ENCODE data around the gene AFF2. TPM values are rescaled to one million over a fixed set of nuclear protein-coding genes. Genes with fewer than 3 reads are reported as not detected.

The AFF2 gene
- total and polyA plus RNA-seq, 2 donors (not counting 3 experiments of a cell fraction or from before 2014, with no cell fraction given): 0.03 to 0.07 TPM

DNA sequence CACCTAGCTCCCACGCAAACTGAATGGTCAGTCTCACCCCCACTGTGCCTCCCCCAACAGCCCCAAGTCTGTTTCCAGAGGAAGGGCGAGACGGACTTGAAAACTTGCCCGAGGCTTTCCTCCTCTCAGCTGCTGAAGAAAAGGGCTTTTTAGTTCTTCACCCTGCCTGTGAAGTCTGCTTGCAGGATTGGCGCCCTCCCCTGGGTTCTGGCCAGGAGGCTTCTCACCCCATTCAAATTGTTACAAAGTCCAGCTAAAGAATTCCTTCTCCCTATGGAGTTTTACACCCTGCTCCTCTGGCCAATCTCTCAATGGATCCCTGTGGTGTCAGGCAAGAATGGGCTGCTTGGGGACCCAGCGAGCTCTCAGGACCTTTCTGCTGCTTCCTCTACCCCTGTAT lies 241.0 kb downstream of the AFF2 start:
- FAIRE-seq (no peak), DNase-seq (ENCODE audit: low read depth, low spot score) (no peak)
- Histone ChIP-seq H3K79me2 (ENCODE audit: control insufficient read depth, insufficient read depth, low read length) (no peaks in the 10 kb centered on the region), H3K27ac (ENCODE audit: insufficient read depth, low read depth, low read length) (no peak overlapping the region), H3K4me1 (ENCODE audit: control insufficient read depth, extremely low read depth, insufficient read depth, low read length) (no peaks in the 10 kb centered on the region), H3K9me3 (replicated peaks; ENCODE audit: control insufficient read depth, insufficient read depth, low read length) (no peaks in the 10 kb centered on the region), H3K27me3 (ENCODE audit: control insufficient read depth in 2 of 2, insufficient read depth in 2 of 2, low read length in 2 of 2) (no peaks in the 10 kb centered on the region), H4K20me1 (replicated peaks; ENCODE audit: control insufficient read depth, extremely low read depth, insufficient read depth, low read length) (no peaks in the 10 kb centered on the region), H2AFZ (ENCODE audit: low read depth, low read length) (no peak overlapping the region), H3K4me2 (ENCODE audit: insufficient read depth, low read length) (no peak overlapping the region), H3K36me3 (ENCODE audit: control insufficient read depth in 2 of 2, extremely low read depth in 1 of 2, insufficient read depth in 2 of 2, low read length in 2 of 2) (no peaks in the 10 kb centered on the region), H3K9me1 (replicated peaks; ENCODE audit: control insufficient read depth, extremely low read depth, insufficient read depth, low read length) (no peaks in the 10 kb centered on the region), H3K4me3 (replicated peaks in 1 of 3; ENCODE audit: insufficient read depth in 1 of 3, low read depth in 1 of 3, low read length in 3 of 3) (no peak overlapping the region), H3K9ac (replicated peaks; ENCODE audit: extremely low read depth, insufficient read depth, low read length) (no peak overlapping the region)
- TF ChIP-seq MYC (IDR thresholded peaks at IDR 0.05; ENCODE audit: low read depth, low read length) (no peak), JUN (IDR thresholded peaks at IDR 0.05; ENCODE audit: borderline replicate concordance, insufficient read depth, insufficient read length, low read depth) (no peak), FOS (IDR thresholded peaks at IDR 0.05; ENCODE audit: borderline replicate concordance, insufficient read depth, low read length) (no peak), EZH2 (IDR thresholded peaks at IDR 0.05; ENCODE audit: borderline replicate concordance, low read depth, low read length, severe bottlenecking) (no peak), POLR2AphosphoS5 (IDR thresholded peaks at IDR 0.05; ENCODE audit: insufficient read depth, low read depth, low read length) (no peak), GATA2 (IDR thresholded peaks at IDR 0.05; ENCODE audit: insufficient read depth, insufficient read length, low read depth, low read length) (no peak), POLR2A (IDR thresholded peaks at IDR 0.05; ENCODE audit: low read depth, low read length) (no peak)
- TF ChIP-seq, protein P1, sequence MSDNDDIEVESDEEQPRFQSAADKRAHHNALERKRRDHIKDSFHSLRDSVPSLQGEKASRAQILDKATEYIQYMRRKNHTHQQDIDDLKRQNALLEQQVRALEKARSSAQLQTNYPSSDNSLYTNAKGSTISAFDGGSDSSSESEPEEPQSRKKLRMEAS (IDR thresholded peaks at IDR 0.05; ENCODE audit: insufficient read depth, insufficient read length): no peak
- TF ChIP-seq, protein P2, sequence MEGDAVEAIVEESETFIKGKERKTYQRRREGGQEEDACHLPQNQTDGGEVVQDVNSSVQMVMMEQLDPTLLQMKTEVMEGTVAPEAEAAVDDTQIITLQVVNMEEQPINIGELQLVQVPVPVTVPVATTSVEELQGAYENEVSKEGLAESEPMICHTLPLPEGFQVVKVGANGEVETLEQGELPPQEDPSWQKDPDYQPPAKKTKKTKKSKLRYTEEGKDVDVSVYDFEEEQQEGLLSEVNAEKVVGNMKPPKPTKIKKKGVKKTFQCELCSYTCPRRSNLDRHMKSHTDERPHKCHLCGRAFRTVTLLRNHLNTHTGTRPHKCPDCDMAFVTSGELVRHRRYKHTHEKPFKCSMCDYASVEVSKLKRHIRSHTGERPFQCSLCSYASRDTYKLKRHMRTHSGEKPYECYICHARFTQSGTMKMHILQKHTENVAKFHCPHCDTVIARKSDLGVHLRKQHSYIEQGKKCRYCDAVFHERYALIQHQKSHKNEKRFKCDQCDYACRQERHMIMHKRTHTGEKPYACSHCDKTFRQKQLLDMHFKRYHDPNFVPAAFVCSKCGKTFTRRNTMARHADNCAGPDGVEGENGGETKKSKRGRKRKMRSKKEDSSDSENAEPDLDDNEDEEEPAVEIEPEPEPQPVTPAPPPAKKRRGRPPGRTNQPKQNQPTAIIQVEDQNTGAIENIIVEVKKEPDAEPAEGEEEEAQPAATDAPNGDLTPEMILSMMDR (IDR thresholded peaks at IDR 0.05; ENCODE audit: extremely low read depth in 1 of 2, insufficient read depth in 1 of 2, low read depth in 1 of 2, low read length in 2 of 2): no peak
- intact Hi-C loops (cut with micrococcal nuclease): no loop called here
- ChIA-PET CTCF (no interaction called here), POLR2A (no interaction called here)
- BruUV-seq (replicated peaks): no TSS peak
- dilution Hi-C loops (cut with MboI; ENCODE audit: extremely low pct_ligation_motif_present, low sequenced_read_pairs): no loop called here

Data from endothelial cell of umbilical vein (primary cell).